Stimulated activated CD4-positive, alpha-beta T cell treated with anti-CD3 and anti-CD28 coated beads, Interleukin-12 subunit alpha, Interleukin-12 subunit beta, amount 100 ng/mL, for 24 hours (primary cell): ENCODE data around the gene RAPGEF2.
"Not testable (repeated sequence)": the region's sequence is repeated elsewhere in the genome, so short reads cannot be mapped to it uniquely, and the experiment has no call there.

Experiments
- DNase-seq, 2 experiments: peaks; one replicate each; pipeline ENCODE4 v3.0.0-alpha.2; 2020; ENCODE audit warnings: low read depth in 2 of 2

RAPGEF2 gene

DNA sequence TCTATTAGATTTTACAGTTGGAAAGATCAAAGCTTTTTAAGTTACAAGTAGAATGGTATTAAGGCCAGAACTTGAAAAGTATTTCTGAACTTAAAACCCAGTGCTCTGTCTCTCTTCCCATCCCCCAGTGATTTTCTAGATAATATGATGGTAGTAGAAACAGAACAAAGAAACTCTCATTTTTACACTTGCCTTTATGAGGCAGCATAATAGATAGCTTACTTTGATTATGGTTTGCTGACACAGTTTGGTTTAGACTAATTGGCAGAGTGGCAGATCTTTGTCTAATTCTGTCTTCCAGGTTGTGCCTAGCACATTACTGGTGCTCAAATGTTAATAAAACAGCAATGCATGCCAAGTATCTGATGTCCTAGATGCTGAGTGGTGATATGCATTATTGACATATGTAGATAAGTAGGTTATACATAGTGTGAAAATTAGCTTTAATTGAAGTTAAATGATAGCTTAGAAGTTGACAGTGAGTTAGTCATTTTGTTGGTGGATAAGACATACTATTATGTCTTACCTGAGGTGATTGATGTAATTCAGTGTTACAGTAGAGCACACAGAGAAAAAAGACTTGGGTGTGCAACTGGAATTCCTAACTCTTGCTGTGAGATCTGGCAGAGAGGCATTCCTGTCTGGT, 4.3 kb upstream of the RAPGEF2 start:
- no peak for DNase-seq

DNA sequence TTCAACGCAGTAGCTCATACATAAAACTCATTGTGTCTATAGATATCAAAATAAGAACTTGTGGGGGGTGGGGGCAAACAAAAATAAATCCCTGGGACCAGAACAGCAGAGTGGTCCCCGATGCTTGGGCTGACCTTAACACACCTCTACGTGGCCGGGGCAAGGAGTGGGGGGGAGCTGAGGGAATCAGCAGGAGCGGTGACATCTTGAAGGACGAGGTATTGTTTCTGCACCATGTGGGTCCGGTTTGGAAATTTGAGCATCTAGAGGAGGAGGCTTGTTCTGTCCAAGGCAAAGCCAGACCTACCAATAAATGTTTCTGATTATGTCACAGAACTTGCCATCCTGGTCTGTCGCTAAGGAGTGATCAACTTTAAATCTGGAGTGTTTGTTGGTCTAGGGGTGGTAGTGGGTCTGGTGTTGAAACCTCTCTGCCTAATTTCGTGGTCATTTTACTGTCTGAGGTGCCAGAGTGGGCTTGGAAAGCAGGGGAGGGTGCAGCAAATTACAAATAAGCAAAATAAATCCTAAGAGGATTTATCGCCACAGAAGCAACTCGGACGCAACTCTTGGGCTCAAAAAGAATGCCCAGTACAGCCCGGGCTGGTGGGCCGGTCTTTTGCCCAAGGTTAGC, 774 bp upstream of the RAPGEF2 start:
- no peak for DNase-seq

DNA sequence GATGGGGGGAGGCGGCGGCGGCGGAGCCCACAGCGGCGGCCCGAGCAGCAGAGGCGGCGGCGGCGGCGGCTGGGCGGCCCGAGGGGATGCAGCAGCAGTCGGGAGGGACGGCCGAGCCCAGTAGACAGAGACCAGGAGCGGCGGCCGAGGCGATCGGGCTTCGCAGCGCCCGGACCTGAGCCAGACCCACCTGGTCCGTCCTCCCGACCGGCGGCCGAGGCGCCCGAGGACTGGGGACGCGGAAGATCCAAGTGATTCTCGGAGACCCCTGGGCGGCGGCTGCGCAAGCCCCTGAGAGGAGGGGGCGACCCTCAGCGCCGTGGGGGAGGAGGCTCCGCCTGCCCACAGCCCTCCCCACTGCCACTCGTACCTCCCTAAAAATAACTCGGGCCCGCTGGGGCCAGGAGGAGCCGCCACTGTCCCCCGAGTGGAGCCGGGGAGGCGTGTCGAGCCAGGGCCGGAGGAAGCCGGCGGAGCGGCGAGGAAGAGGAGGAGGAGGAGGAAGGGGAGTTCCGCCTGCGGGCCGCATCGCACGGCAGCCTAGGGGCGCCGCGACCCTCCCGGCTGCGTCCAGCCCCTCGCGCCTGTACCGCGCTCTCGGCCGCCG, 608 bp downstream of the RAPGEF2 start:
- peak; percentile 7 to 23 for DNase-seq

DNA sequence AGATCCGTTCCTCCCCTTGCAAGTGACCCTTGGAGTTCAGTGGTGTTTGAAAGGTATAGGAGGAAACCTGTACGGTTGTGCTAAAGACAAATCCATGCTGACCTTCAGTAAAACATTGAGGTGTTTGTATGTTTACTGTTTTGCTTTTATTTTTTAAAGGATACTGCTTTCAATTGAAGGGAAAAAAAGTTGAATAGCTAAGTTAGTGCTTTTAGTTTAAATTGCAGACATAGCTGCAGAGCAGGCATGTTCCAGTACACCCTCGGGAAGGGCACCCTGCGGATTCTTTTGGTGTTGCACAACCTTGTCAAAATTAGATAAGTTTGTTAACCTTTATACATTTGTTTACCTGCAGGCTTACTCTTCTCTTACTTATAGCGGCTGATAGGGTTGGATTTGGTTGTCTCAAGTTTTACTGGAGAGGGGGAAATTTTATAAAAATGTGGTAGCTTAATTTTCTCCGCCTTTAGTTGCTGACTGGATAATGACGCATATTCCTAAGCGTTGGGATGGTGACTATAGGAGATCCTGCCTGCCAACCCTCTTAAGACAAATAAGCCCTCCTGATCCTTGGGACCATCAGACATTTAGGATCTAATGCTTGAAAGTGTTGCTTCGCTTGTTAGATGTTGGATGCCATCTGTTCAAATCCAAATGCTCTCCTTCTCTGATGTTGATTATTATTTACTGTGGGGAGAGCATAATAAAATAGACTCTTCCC, 2.0 kb downstream of the RAPGEF2 start:
- DNase-seq, result no peak

DNA sequence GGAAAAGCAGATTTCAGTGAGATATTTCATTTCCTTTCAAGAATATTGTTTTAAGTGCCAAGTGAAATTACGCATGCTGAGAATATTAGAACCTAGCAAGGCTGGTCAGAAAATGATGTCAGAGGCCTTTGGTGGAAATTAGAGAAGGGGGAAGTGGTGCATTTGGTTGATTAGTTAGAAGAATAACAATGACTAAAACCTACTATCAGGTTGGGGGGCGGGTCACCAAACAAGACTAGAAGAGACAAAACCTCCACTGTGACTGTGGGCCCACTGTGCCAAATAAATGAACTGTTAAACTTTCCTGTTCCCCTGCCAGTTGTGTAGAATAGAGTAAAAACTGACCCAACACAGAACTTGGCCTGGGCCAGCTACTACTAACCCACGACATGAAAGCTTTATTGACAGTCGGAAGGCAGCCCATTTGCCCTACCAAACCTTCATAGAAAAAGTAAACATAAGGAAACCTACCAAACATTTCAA, 2.9 kb downstream of the RAPGEF2 start:
- peak in 1 of 2 experiments; percentile 31 for DNase-seq

DNA sequence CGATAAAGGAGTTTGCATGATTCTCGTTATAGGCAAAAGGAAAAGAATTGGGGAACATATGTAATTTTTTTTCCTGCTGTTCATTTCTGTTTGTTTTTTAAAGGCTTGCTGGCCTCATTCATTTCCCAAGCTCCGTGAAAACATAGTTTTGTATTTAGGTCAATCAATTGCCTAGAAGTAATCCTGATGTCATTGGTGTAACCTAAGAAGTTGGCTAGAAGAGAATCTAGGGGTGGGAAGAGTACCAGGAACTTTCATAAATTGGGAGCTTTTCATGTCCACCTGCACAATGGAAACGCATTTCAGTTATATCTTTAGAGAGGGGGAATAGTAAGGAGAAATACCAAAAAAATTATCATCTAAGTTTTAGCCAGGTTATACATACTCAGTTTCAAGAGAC, 3.8 kb downstream of the RAPGEF2 start:
- no peak for DNase-seq

DNA sequence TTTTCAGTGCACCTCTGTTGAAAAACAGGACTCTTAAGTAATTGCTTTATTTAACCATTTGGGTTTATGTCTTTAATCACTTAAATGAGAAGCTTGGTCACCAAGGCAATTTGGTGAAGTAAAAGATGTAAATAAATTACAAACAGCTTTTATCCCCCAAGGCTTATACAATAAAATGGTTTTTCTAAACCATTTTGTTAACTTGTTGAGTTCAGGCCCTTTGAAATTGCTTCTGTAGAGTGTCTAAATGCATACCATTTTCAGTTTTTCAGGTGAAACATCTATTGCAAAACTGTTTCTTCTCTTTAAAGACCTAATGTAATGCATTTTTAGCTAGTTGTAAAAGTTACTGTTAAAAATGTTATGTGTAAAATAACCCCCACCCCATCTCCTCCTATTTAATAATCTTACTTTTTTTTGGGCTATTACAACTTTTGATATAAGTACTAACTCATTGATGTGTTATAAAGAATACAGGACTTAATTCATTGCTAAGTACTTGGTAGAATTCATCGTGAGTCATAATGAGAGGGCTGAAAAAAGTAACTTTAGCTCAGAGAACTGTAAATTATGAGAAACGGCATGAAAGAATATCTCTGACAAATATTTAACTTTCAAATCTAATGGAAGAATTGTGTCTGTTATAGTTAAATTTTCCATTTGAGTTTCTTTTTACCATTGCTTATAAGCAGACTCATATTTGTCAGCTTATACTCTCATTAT, 4.5 kb downstream of the RAPGEF2 start:
- DNase-seq, result no peak

DNA sequence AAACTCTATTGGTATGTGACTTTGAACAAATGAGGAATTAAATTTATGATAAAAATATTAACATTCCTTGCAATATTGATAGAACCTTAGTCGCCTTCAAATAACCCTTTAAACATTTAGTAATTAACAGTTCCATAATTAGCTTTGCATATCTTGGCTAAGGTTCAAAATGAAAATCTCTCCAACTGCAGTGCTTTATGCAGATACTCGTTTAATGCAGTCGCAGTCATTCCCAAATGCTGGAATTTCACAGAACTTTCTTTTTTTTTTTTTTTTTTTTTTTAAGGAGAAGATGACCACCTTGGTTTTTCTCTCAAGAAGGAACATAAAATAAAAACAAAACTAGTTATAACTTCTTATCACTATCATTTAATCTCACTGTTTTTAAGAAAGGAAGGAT, 5.2 kb downstream of the RAPGEF2 start:
- DNase-seq, result no peak

DNA sequence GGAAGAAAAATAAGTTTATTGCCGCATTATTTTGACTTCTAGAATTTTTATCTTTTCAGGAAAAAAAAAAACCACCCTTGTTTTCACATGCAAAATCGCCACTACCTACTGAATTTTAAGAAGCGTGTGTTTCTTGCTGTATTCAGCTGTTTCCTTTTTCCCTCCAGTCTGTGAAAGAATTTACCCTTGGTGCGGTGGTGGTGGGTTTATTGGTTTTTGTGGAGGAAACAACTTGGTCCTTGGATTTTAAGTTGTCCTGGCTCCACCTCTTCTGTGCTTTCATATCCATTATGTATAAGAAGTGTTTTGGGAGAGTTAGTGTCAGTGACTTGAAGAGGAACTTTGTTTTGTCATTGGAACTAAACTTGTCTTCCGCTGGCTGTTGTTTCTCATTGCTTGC, 8.1 kb downstream of the RAPGEF2 start:
- DNase-seq, result no peak

DNA sequence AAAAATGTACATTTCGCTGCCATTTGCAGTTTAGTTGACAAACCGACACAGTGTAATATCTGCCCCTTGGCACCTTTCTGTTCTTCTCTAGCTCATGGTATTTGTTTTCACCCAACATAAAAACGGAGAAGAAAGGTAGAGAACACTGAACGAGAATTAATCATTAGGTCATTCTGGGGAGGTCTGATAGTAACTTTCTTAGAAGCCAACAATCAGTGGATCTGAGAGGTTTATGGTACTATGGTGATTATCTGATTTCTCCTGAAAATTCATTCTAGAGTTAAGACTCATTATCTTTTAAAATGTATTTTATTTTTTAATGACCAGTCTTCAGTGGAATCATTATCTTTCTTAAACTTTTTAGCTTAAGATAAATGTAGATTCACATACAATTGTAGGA, 8.5 kb downstream of the RAPGEF2 start:
- no peak for DNase-seq

DNA sequence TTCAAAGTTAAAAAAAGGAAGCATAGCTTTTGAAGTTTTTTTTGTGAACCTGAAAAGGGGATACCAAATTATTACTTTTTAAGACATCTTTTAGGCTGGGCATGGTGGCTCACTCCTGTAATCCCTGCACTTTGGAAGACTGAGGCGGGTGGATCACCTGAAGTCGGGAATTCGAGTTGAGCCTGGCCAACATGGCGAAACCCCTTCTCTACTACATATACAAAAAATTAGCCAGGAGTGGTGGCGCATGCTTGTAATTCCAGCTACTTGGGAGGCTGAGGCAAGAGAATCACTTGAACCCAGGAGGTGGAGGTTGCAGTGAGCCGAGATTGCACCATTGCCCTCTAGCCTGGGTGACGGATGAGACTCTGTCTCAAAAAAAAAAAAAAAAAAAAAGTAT, 10.5 kb downstream of the RAPGEF2 start:
- not testable (repeated sequence) for DNase-seq

DNA sequence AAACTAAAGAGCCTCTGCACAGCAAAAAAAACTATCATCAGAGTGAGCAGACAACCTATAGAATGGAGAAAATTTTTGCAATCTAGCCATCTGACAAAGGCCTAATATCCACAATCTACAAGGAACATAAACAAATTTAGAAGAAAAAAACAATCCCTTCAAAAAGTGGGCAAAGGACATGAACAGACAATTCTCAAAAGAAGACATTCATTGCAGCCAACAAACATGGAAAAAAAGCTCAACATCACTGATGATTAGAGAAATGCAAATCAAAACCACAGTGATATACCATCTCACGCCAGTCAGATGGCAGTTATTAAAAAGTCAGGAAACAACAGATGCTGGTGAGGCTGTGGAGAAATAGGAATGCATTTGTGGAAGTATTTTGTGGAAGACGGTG, 13.2 kb downstream of the RAPGEF2 start:
- not testable (repeated sequence) for DNase-seq

DNA sequence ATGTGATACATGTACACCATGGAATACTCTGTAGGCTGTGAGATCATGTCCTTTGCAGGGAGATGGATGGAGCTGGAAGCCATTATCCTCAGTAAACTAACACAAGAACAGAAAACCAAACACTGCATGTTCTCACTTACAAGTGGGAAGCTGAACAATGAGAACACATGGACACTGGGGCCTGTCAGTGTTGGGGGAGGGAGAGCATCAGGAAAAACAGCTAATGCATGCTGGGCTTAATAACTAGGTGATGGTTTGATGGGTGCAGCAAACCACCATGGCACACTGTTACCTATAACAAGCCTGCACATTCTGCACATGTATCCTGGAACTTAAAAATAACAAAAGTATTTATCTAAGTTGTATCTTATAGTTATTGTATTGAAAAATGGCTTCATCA, 13.8 kb downstream of the RAPGEF2 start:
- not testable (repeated sequence) for DNase-seq

DNA sequence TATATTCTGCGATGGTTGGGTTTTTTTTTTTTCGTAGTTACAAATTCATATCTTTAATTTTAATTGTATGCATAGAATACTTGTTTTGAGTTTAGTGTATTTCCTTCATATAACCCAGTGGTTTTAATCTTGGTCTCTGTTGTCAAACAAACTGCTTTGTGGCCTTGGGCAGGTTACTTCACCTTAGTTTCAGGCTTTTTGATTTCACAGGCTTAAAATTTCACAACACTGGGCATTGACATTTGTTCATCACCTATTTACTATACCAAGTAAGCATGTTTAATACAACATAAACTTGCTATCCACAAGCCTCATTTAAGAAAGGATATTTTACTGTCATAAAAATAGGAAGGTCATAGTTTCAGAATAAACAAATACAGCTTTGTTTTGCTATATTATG, 14.7 kb downstream of the RAPGEF2 start:
- no peak for DNase-seq

DNA sequence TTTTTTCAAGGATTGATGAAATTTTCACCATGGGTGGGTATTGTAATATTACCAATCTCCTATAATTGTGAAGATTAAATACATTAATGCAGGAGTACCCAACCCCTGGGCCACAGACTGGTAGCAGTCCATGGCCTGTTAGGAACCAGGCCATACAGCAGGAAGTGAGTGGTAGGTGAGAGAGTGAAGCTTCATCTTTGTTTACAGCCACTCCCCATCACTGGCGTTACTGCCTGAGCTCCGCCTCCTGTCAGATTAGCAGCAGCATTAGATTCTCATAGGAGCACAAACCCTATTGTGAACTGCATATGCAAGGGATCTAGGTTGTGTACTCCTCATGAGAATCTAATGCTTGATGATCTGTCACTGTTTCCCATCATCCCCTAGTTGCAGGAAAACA, 15.1 kb downstream of the RAPGEF2 start:
- DNase-seq, result no peak

DNA sequence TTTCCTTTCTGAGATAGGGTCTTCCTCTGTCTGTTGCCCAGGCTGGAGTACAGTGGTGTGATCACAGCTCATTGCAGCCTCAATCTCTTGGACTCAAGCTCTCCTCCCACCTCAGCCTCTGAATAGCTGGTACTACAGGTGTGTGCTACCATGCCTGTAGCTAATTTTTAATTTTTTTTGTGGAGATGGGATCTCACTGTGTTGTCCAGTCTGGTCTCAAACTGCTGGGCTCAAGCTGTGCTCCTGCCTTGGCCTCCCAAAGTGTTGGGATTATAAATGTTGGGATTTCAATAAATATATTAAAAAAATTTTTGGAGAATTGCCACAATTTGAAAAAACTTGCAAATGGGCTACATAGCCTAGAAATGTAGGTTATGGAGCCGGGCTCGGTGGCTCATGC, 18.5 kb downstream of the RAPGEF2 start:
- no peak for DNase-seq

DNA sequence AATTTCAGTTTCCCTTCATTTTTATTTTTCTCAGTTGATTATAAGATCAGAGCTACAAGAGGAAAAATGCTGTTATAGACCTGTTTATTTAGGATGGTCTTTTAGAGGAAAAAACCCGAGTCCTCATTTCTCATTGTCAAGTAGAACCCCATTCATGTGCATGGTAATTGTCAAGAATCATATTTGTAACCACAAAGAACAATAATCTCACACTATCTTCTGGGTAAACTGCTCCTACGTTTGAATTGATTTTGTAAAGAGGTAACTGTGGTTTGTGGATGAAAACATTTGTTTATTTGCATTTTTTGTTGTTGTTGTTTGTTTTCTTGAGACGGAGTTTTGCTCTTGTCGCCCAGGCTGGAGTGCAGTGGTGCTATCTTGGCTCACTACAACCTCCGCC, 23.8 kb downstream of the RAPGEF2 start:
- DNase-seq, result no peak

DNA sequence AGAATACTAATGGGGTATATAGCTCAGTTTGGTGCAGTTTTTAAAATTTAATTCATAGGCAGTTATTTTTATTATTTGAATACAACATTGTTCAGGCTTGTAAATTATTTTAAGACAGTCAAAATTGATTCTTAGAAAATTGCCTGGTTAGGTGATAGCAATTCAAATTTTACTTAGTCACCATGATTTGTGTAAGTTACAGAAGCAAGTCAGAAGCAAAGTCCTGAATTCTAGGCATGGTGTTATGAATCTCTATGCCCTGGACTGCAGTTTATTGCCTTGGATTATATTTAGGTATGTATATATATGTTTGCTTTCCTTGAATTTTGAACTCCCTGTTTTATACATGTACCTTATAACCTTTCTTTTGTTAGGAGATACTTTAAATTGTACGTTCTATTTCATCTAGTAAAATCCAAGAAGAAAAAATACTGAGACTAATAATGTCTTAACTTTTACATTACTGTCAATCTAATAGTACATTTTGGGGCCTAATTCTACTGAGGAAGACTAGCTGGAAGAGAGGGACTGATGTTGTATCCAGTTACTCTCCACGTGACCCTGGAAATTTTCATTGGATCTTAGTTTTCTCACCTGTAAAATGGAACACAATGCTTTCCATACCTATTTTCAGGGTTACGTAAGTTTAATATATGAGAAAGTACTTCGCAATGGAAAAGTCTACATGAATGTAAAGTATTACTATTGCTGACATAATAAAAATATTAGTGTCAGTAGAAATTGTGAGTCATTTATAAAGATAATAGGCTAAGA, 25.1 kb downstream of the RAPGEF2 start:
- no peak for DNase-seq

DNA sequence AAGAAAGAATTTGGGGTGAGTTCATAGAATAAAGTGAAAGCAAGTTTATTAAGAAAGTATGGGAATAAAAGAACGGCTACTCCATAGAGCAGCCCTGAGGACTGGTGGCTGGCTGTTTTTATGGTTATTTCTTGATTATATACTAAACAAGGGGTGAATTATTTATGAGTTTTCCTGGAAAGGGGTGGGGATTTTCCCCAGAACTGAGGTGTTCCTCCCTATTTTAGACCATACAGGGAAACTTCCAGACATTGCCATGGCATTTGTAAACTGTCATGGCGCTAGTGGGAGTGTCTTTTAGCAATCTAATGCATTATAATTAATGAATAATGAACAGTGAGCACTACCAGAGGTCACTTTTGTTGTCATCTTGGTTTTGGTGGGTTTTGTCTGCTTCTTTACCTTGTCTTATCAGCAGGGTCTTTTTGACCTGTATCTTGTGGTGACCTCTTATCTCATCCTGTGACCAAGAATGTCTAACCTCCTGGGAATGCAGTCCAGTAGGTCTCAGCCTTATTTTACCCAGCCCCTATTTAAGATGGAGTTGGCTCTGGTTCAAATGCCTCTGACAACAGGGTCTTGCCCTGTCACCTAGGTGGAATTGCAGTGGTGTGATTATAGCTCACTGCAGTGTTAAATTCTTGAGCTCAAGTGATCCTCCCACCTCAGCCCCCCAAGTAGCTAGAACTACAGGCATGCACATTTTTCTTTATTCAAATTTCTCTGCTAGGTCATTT, 27.1 kb downstream of the RAPGEF2 start:
- no peak for DNase-seq

DNA sequence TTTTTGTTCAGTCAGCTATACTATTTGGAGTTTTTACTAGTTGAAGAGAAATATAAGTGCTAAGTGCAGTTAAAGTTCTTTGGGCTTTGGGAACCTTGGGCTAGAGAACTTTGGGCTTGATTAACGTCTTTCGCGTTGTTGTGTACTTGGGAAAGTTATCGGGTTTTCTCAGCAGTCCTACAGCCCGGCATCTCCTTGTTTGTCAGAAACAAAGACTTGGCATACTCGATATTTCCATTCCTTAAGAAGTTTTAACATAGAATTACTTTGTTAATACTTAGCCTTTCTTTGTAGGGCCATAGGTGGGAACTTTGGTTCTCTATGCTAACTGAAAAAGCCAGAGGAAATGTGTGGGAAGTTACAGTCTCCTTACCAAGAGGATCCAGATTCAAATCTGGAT, 28.7 kb downstream of the RAPGEF2 start:
- no peak for DNase-seq

DNA sequence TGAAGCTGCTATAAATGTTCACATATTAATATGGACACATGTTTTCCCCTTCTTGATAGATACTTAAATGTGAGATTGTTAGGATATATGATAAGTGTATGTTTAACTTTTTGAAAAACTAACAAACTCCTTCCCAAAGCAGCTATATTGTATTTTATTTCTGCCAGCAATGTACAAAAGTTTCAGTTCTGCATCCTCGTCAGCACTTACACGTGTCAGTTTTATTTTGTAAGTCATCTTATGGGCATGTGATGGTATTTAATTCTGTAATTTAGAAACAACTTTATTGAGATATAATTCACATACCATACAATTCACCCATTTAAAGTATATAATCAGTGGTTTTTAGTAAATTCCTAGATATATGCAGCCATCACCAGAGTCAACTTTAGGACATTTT, 31.6 kb downstream of the RAPGEF2 start:
- DNase-seq, result no peak
